Endothelial cell of umbilical vein (primary cell): ENCODE measurements around the gene GLRX. TPM values are rescaled to one million over a fixed set of nuclear protein-coding genes. Genes with fewer than 3 reads are reported as not detected.
"Not testable (repeated sequence)": the region's sequence is repeated elsewhere in the genome, so short reads cannot be mapped to it uniquely, and the experiment has no call there.

ENCODE experiments used
- BruUV-seq: library from RNA; stranded (reverse); fragments of 400-500 nt; replicated peaks from 2 replicates; lab custom pipeline; 2021; lab: Mats Ljungman, UMichigan
- CTCF ChIA-PET: fragments of 300-600, 350-600 bp; sonication (Branson Sonifier 250); formaldehyde crosslinking; loops from one replicate; lab custom pipeline; 2021; ENCODE audit warnings: antibody characterized with exemption, inconsistent platforms; lab: Charles Lee
- POLR2A ChIA-PET: fragments of 300-600, 350-600 bp; sonication (Branson Sonifier 250); formaldehyde crosslinking; loops from one replicate; lab custom pipeline; 2021; ENCODE audit warnings: antibody characterized with exemption, inconsistent platforms; lab: Charles Lee
- DNase-seq: peaks from one replicate; pipeline ENCODE4 v3.0.0-alpha.2; 2011; ENCODE audit warnings: low read depth, low spot score
- FAIRE-seq: peaks from 2 replicates; lab custom pipeline; 2011; peaks lifted over from hg19 to GRCh38; lab: Jason Lieb, UNC
- H2AFZ ChIP-seq: 2 replicates; pipeline ENCODE4 v1.6.0; 2012; ENCODE audit warnings: low read depth, low read length, control low read depth, inconsistent platforms
- H3K27ac ChIP-seq: 2 replicates; pipeline ENCODE4 v1.5.1; 2011; ENCODE audit warnings: low read depth, mild to moderate bottlenecking, control low read depth, low read length, moderate library complexity; ENCODE audit not compliant: insufficient read depth
- H3K27me3 ChIP-seq, 2 experiments: 2 replicates each; pipeline versions ENCODE4 v1.6.0 to v1.6.1; 2011; ENCODE audit warnings: low read length in 2 of 2, mixed read lengths in 1 of 2; ENCODE audit not compliant: control insufficient read depth in 2 of 2, insufficient read depth in 2 of 2
- H3K36me3 ChIP-seq, 2 experiments: 2 replicates in 1 of 2; 3 replicates in 1 of 2; pipeline ENCODE4 v1.5.1; 2011; ENCODE audit warnings: low read length in 2 of 2, mild to moderate bottlenecking in 1 of 2, moderate library complexity in 1 of 2; ENCODE audit not compliant: control insufficient read depth in 2 of 2, insufficient read depth in 2 of 2; ENCODE audit errors: extremely low read depth in 1 of 2
- H3K4me1 ChIP-seq: 3 replicates; pipeline ENCODE4 v1.5.1; 2011; ENCODE audit warnings: mild to moderate bottlenecking, low read length; ENCODE audit not compliant: control insufficient read depth, insufficient read depth; ENCODE audit errors: extremely low read depth
- H3K4me2 ChIP-seq: 2 replicates; pipeline ENCODE4 v1.6.1; 2011; ENCODE audit warnings: low read length, control low read depth, mixed read lengths; ENCODE audit not compliant: insufficient read depth
- H3K4me3 ChIP-seq, 3 experiments: fragments of 200-600 bp in 1 of 3; sonication (generic), shearing (Covaris generic) in 1 of 3; replicated peaks in 1 of 3; 2 replicates each; pipeline ENCODE4 v1.5.1; 2011 to 2016; ENCODE audit warnings: control low read depth in 3 of 3, low read length in 3 of 3, mild to moderate bottlenecking in 2 of 3, inconsistent platforms in 1 of 3, low read depth in 1 of 3, moderate library complexity in 1 of 3; ENCODE audit not compliant: insufficient read depth in 1 of 3
- H3K79me2 ChIP-seq: 2 replicates; pipeline ENCODE4 v1.6.0; 2012; ENCODE audit warnings: low read length, inconsistent platforms; ENCODE audit not compliant: control insufficient read depth, insufficient read depth
- H3K9ac ChIP-seq: replicated peaks from 2 replicates; pipeline ENCODE3; 2011; ENCODE audit warnings: low read length, control low read depth; ENCODE audit not compliant: insufficient read depth; ENCODE audit errors: extremely low read depth
- H3K9me1 ChIP-seq: replicated peaks from 3 replicates; pipeline ENCODE4 v1.6.0; 2011; ENCODE audit warnings: mild to moderate bottlenecking, low read length; ENCODE audit not compliant: control insufficient read depth, insufficient read depth; ENCODE audit errors: extremely low read depth
- H3K9me3 ChIP-seq: replicated peaks from 2 replicates; pipeline ENCODE4 v1.5.1; 2012; ENCODE audit warnings: low read length, inconsistent platforms; ENCODE audit not compliant: control insufficient read depth, insufficient read depth
- H4K20me1 ChIP-seq: replicated peaks from 2 replicates; pipeline ENCODE3; 2011; ENCODE audit warnings: mild to moderate bottlenecking, low read length; ENCODE audit not compliant: control insufficient read depth, insufficient read depth; ENCODE audit errors: extremely low read depth
- CTCF ChIP-seq, 2 donors: IDR thresholded peaks; 1 replicate in 1 of 2; 2 replicates in 1 of 2; pipeline ENCODE4 v1.5.1; 2011; ENCODE audit warnings: low read length in 2 of 2, mild to moderate bottlenecking in 2 of 2, moderate library complexity in 2 of 2, control low read depth in 1 of 2, inconsistent platforms in 1 of 2, low read depth in 1 of 2; ENCODE audit not compliant: insufficient read depth in 1 of 2; ENCODE audit errors: extremely low read depth in 1 of 2
- FOS ChIP-seq: IDR thresholded peaks from 2 replicates; pipeline ENCODE4 v1.6.1; 2011; ENCODE audit warnings: mild to moderate bottlenecking, low read length, moderate library complexity, borderline replicate concordance; ENCODE audit not compliant: insufficient read depth
- POLR2AphosphoS5 ChIP-seq: IDR thresholded peaks from 2 replicates; pipeline ENCODE4 v1.6.1; 2012; ENCODE audit warnings: low read depth, mild to moderate bottlenecking, control low read depth, low read length, moderate library complexity; ENCODE audit not compliant: insufficient read depth
- dilution Hi-C: fragments of 300-500 bp; cut with MboI; formaldehyde crosslinking; loops from one replicate; pipeline ENCODE4 v1.15.0; 2019; ENCODE audit warnings: low sequenced_read_pairs; ENCODE audit not compliant: extremely low pct_ligation_motif_present
- intact Hi-C: fragments of 100-400 bp; cut with micrococcal nuclease; formaldehyde crosslinking; loops from one replicate; pipeline ENCODE4 v1.10.0; 2022
- polyA plus RNA-seq, 4 experiments: library from polyadenylated mRNA; depleted of rRNA in 3 of 4; stranded (reverse) in 3 of 4; unstranded in 1 of 4; fragments of >200 nt; gene quantifications; 2 replicates each; pipeline versions ENCODE4 v1.2.1 to v1.2.3, GENCODE V29; 2011 to 2012; ENCODE audit warnings: missing spikeins in 1 of 4
- total RNA-seq: library from RNA; stranded (reverse); gene quantifications from 2 replicates; pipeline ENCODE4 v1.2.3, GENCODE V29; 2021

GLRX gene
- total and polyA plus RNA-seq, 2 donors (not counting 3 experiments of a cell fraction or from before 2014, with no cell fraction given) = 14.2 to 40.3 TPM

GRCh38 chr5:95815155-95815729 is 7.3 kb downstream of the GLRX start:
- Histone ChIP-seq H3K36me3 (no peaks in the 10 kb centered on the region), H4K20me1 (no peaks in the 10 kb centered on the region), H3K4me3 (no peak overlapping the region), H3K4me1 (no peaks in the 10 kb centered on the region), H3K9me1 (no peaks in the 10 kb centered on the region), H3K4me2 (no peak overlapping the region), H2AFZ (no peak overlapping the region), H3K27me3 (no peaks in the 10 kb centered on the region), H3K27ac (no peak overlapping the region), H3K9me3 (no peaks in the 10 kb centered on the region), H3K79me2 (no peaks in the 10 kb centered on the region), H3K9ac (no peak overlapping the region)
- no peak for FAIRE-seq
- dilution Hi-C loops (no loop called here), intact Hi-C loops (no loop called here)
- CTCF ChIA-PET = interaction anchor here (2.2 kb wide), 1 partner anchor 34 kb away, joined by 13 read pairs; no protein-coding TSS in a partner anchor
- BruUV-seq = no TSS peak
- POLR2A ChIA-PET = no interaction called here
- no peak for DNase-seq
- TF ChIP-seq CTCF (IDR thresholded peaks at IDR 0.05; ENCODE audit: extremely low read depth in 1 of 2, insufficient read depth in 1 of 2, low read depth in 1 of 2, low read length in 2 of 2) (no peak), FOS (no peak), POLR2AphosphoS5 (no peak)

- H2AFZ ChIP-seq, DNase-seq, H3K4me3 ChIP-seq, BruUV-seq, H4K20me1 ChIP-seq, H3K27me3 ChIP-seq, FAIRE-seq, H3K27ac ChIP-seq, POLR2A ChIA-PET, H3K9me1 ChIP-seq, H3K4me2 ChIP-seq, H3K4me1 ChIP-seq, dilution Hi-C loops, H3K79me2 ChIP-seq, H3K36me3 ChIP-seq, H3K9me3 ChIP-seq, H3K9ac ChIP-seq, intact Hi-C loops: not testable (repeated sequence)
- CTCF ChIA-PET = interaction anchor here (1.2 kb wide), 1 partner anchor 32 kb away, joined by 4 read pairs; no protein-coding TSS in a partner anchor
These were observed 9.5 kb downstream of the GLRX start for GRCh38 chr5:95813035-95813434.
